ENCODE data around the gene OLR1. TPM values are rescaled to one million over a fixed set of nuclear protein-coding genes. Genes with fewer than 3 reads are reported as not detected.

OLR1 gene
- total RNA-seq, 1 donor from 2014 or later = 0.19 TPM

GRCh38 chr12:10175846-10176636, 4.1 kb upstream of the OLR1 start:
- no peak for TF ChIP-seq CTCF (conservative IDR thresholded peaks at IDR 0.05)
- H3K4me1 Mint-ChIP-seq (ENCODE audit: unreplicated experiment) = peaks cover 4% of the 10 kb centered on the region
- DNase-seq (ENCODE audit: extremely low spot score, unreplicated experiment) = no peak
- no peaks in the 10 kb centered on the region for H3K36me3 Mint-ChIP-seq
- peak overlapping the region; percentile 92 for H3K27ac Mint-ChIP-seq
- no peaks in the 10 kb centered on the region for H3K9me3 Mint-ChIP-seq
- peak overlapping the region; percentile 35 for H3K4me3 Mint-ChIP-seq
- H3K27me3 Mint-ChIP-seq = peaks cover 5% of the 10 kb centered on the region

DNA sequence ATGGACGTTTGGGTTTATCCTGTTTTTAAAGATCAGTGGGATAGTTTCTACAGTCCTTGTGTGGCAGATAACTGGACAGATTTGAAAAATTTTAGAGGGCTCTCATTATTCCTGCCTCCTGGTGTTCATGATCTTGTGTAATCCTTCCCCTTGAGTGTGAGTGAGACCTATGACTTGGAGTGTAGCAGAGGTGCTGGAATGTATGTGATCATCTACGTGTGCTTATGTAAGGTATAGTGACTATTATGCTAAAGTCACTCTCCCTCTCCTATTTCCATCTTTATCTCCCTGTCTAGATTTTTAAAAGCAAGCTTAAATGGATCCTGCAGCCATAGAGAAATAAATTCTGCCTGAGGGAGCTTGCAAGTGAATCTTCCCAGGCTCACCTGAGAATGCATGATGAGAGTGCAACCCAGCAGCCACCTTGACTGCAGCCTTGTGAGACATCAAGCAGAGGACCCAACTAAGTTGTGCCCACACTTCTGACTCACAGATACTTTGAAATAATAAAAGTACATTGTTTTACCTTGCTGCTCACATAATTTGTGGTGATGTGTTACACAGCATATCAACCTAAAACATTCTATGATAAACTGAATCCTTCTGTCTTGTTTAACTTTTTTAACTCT, 3.2 kb upstream of the OLR1 start:
- peaks cover 4% of the 10 kb centered on the region for H3K4me1 Mint-ChIP-seq (ENCODE audit: unreplicated experiment)

DNA sequence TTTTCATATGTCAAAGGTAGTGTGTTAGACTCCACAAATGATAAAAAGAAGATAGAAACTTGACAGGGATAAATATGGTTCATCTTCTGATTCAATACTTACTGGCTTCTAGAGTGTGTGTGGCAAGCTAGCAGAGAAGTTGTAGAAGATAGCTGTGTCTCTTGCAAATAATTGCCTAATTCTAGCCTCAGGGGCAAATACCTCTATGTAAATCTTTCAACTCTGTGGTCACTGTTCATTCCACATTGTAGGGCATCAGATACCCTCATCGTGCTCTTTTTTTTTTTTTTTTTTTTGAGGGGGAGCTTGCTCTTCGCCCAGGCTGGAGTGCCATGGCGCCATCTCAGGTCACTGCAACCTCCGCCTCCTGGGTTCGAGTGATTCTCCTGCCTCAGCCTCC, 1.7 kb downstream of the OLR1 start:
- DNase-seq (ENCODE audit: extremely low spot score, unreplicated experiment) = no peak
- no peak overlapping the region for H3K4me3 Mint-ChIP-seq
- H3K27ac Mint-ChIP-seq = peak overlapping the region; percentile 62
- H3K9me3 Mint-ChIP-seq = no peaks in the 10 kb centered on the region
- H3K4me1 Mint-ChIP-seq (ENCODE audit: unreplicated experiment) = no peaks in the 10 kb centered on the region
- no peaks in the 10 kb centered on the region for H3K27me3 Mint-ChIP-seq
- no peaks in the 10 kb centered on the region for H3K36me3 Mint-ChIP-seq
- TF ChIP-seq CTCF (conservative IDR thresholded peaks at IDR 0.05) = no peak

More for the DNA sequence above, 3.2 kb upstream of the OLR1 start:
- Mint-ChIP-seq H3K4me3 (no peak overlapping the region), H3K36me3 (no peaks in the 10 kb centered on the region), H3K9me3 (no peaks in the 10 kb centered on the region), H3K27ac (peak overlapping the region; percentile 92), H3K27me3 (peaks cover 5% of the 10 kb centered on the region)
- DNase-seq (ENCODE audit: extremely low spot score, unreplicated experiment) = no peak
- no peak for TF ChIP-seq CTCF (conservative IDR thresholded peaks at IDR 0.05)

GRCh38 chr12:10169104-10169503, 2.8 kb downstream of the OLR1 start:
- no peak overlapping the region for H3K27ac Mint-ChIP-seq
- no peak overlapping the region for H3K4me3 Mint-ChIP-seq
- no peak for DNase-seq (ENCODE audit: extremely low spot score, unreplicated experiment)
- no peaks in the 10 kb centered on the region for H3K27me3 Mint-ChIP-seq
- H3K9me3 Mint-ChIP-seq = no peaks in the 10 kb centered on the region
- no peak for TF ChIP-seq CTCF (conservative IDR thresholded peaks at IDR 0.05)
- H3K4me1 Mint-ChIP-seq (ENCODE audit: unreplicated experiment) = no peaks in the 10 kb centered on the region
- no peaks in the 10 kb centered on the region for H3K36me3 Mint-ChIP-seq

DNA sequence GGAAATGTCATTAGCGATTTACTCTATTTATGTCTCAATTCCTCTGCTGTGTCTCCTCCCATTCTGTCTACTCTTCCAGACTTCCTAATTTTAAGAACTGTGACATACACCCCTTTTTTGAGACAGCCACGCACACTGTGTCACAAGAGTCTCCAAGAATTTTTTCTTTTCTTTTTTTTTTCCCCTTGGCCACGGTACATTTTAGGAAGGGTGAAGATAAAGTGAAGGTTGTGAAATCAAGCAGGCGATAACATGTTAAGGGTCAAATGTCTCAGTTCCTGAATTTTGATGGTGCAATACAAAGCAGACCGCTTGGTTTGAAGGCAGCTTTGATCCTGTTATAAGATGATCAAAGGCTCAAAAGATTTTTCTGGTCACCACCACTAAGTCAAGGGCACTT, 4.3 kb downstream of the OLR1 start:
- Mint-ChIP-seq H3K36me3 (no peaks in the 10 kb centered on the region), H3K27me3 (no peaks in the 10 kb centered on the region), H3K4me1 (ENCODE audit: unreplicated experiment) (no peaks in the 10 kb centered on the region), H3K27ac (no peak overlapping the region), H3K4me3 (no peak overlapping the region), H3K9me3 (no peaks in the 10 kb centered on the region)
- TF ChIP-seq CTCF (conservative IDR thresholded peaks at IDR 0.05) = no peak
- DNase-seq (ENCODE audit: extremely low spot score, unreplicated experiment) = no peak
